ENCODE results near the gene SHD. TPM values are rescaled to one million over a fixed set of nuclear protein-coding genes. Genes with fewer than 3 reads are reported as not detected.

The SHD gene
- total and polyA plus RNA-seq, 2 donors (not counting 3 experiments of a cell fraction or from before 2014, with no cell fraction given), result not detected

GRCh38 chr19:4233282-4233853 is 45.7 kb upstream of the SHD start:
- DNase-seq (ENCODE audit: low read depth, low spot score) (no peak), FAIRE-seq (peak; percentile 63)
- Histone ChIP-seq H3K9me3 (replicated peaks; ENCODE audit: control insufficient read depth, insufficient read depth, low read length) (no peaks in the 10 kb centered on the region), H3K9ac (replicated peaks; ENCODE audit: extremely low read depth, insufficient read depth, low read length) (no peak overlapping the region), H3K79me2 (ENCODE audit: control insufficient read depth, insufficient read depth, low read length) (no peaks in the 10 kb centered on the region), H3K4me3 (replicated peaks in 1 of 3; ENCODE audit: insufficient read depth in 1 of 3, low read depth in 1 of 3, low read length in 3 of 3) (no peak overlapping the region), H3K4me1 (ENCODE audit: control insufficient read depth, extremely low read depth, insufficient read depth, low read length) (no peaks in the 10 kb centered on the region), H4K20me1 (replicated peaks; ENCODE audit: control insufficient read depth, extremely low read depth, insufficient read depth, low read length) (no peaks in the 10 kb centered on the region), H3K27ac (ENCODE audit: insufficient read depth, low read depth, low read length) (no peak overlapping the region), H3K4me2 (ENCODE audit: insufficient read depth, low read length) (no peak overlapping the region), H2AFZ (ENCODE audit: low read depth, low read length) (no peak overlapping the region), H3K27me3 (ENCODE audit: control insufficient read depth in 2 of 2, insufficient read depth in 2 of 2, low read length in 2 of 2) (peaks cover 0 to 2% of the 10 kb centered on the region in 2 experiments), H3K36me3 (ENCODE audit: control insufficient read depth in 2 of 2, extremely low read depth in 1 of 2, insufficient read depth in 2 of 2, low read length in 2 of 2) (no peaks in the 10 kb centered on the region), H3K9me1 (replicated peaks; ENCODE audit: control insufficient read depth, extremely low read depth, insufficient read depth, low read length) (no peaks in the 10 kb centered on the region)
- peak; percentile 63 to 80 for TF ChIP-seq CTCF (IDR thresholded peaks at IDR 0.05; ENCODE audit: extremely low read depth in 1 of 2, insufficient read depth in 1 of 2, low read depth in 1 of 2, low read length in 2 of 2)
- TF ChIP-seq MYC (IDR thresholded peaks at IDR 0.05; ENCODE audit: low read depth, low read length), result no peak
- ChIA-PET POLR2A (no interaction called here), CTCF (interaction anchor here (0.7 to 1.6 kb wide), 8 partner anchors 11 to 119 kb away, joined by 3 to 5 read pairs (median 3); partner anchors contain the start of gene YJU2)
- dilution Hi-C loops (cut with MboI; ENCODE audit: extremely low pct_ligation_motif_present, low sequenced_read_pairs), result no loop called here
- no TSS peak for BruUV-seq (replicated peaks)
- intact Hi-C loops (cut with micrococcal nuclease), result loop anchor here (1.0 kb wide), 1 partner anchor 119 kb away; no protein-coding TSS in a partner anchor

GRCh38 chr19:4234142-4234861 is 44.8 kb upstream of the SHD start:
- Histone ChIP-seq H3K27me3 (ENCODE audit: control insufficient read depth in 2 of 2, insufficient read depth in 2 of 2, low read length in 2 of 2) (no peaks in the 10 kb centered on the region), H4K20me1 (replicated peaks; ENCODE audit: control insufficient read depth, extremely low read depth, insufficient read depth, low read length) (no peaks in the 10 kb centered on the region), H3K4me3 (replicated peaks in 1 of 3; ENCODE audit: insufficient read depth in 1 of 3, low read depth in 1 of 3, low read length in 3 of 3) (no peak overlapping the region), H3K9me1 (replicated peaks; ENCODE audit: control insufficient read depth, extremely low read depth, insufficient read depth, low read length) (no peaks in the 10 kb centered on the region), H3K36me3 (ENCODE audit: control insufficient read depth in 2 of 2, extremely low read depth in 1 of 2, insufficient read depth in 2 of 2, low read length in 2 of 2) (no peaks in the 10 kb centered on the region), H3K27ac (ENCODE audit: insufficient read depth, low read depth, low read length) (no peak overlapping the region), H2AFZ (ENCODE audit: low read depth, low read length) (no peak overlapping the region), H3K4me2 (ENCODE audit: insufficient read depth, low read length) (no peak overlapping the region), H3K9ac (replicated peaks; ENCODE audit: extremely low read depth, insufficient read depth, low read length) (no peak overlapping the region), H3K4me1 (ENCODE audit: control insufficient read depth, extremely low read depth, insufficient read depth, low read length) (no peaks in the 10 kb centered on the region), H3K9me3 (replicated peaks; ENCODE audit: control insufficient read depth, insufficient read depth, low read length) (no peaks in the 10 kb centered on the region), H3K79me2 (ENCODE audit: control insufficient read depth, insufficient read depth, low read length) (no peaks in the 10 kb centered on the region)
- CTCF ChIA-PET, result interaction anchor here (0.7 to 1.6 kb wide), 7 partner anchors 13 to 291 kb away, joined by 3 read pairs; partner anchors contain the start of gene YJU2
- intact Hi-C loops (cut with micrococcal nuclease) (no loop called here), dilution Hi-C loops (cut with MboI; ENCODE audit: extremely low pct_ligation_motif_present, low sequenced_read_pairs) (no loop called here)
- POLR2A ChIA-PET, result no interaction called here
- DNase-seq (ENCODE audit: low read depth, low spot score) (no peak), FAIRE-seq (peak; percentile 31)
- TF ChIP-seq CTCF (IDR thresholded peaks at IDR 0.05; ENCODE audit: extremely low read depth in 1 of 2, insufficient read depth in 1 of 2, low read depth in 1 of 2, low read length in 2 of 2) (no peak), GATA2 (IDR thresholded peaks at IDR 0.05; ENCODE audit: insufficient read depth, insufficient read length, low read depth, low read length) (no peak)
- no TSS peak for BruUV-seq (replicated peaks)
